Neural progenitor cell (in vitro differentiated cells): ENCODE data around the gene CTAG2.
"Not testable (repeated sequence)": the region's sequence is repeated elsewhere in the genome, so short reads cannot be mapped to it uniquely, and the experiment has no call there.

Experiments used
- CTCF ChIP-seq: fragments of 200-600 bp; sonication (generic); IDR thresholded peaks from 2 replicates; pipeline ENCODE4 v1.5.1; 2017; ENCODE audit warnings: antibody characterized with exemption, mild to moderate bottlenecking
- EZH2 ChIP-seq: fragments of 200-600 bp; sonication (generic); IDR thresholded peaks from 2 replicates; pipeline ENCODE4 v1.6.1; 2017; ENCODE audit warnings: antibody characterized with exemption, mild to moderate bottlenecking, moderate library complexity
- EZH2phosphoT487 ChIP-seq: fragments of 200-600 bp; sonication (generic); IDR thresholded peaks from 2 replicates; pipeline ENCODE4 v1.6.1; 2017; ENCODE audit warnings: antibody characterized with exemption

- TF ChIP-seq CTCF, EZH2phosphoT487, EZH2: not testable (repeated sequence)
Measured at GRCh38 chrX:154643708-154644107, 9.7 kb downstream of the CTAG2 start.
